Measurements from ENCODE around the gene RNASE13.
"Not testable (repeated sequence)": the region's sequence is repeated elsewhere in the genome, so short reads cannot be mapped to it uniquely, and the experiment has no call there.

RNASE13 gene

DNA sequence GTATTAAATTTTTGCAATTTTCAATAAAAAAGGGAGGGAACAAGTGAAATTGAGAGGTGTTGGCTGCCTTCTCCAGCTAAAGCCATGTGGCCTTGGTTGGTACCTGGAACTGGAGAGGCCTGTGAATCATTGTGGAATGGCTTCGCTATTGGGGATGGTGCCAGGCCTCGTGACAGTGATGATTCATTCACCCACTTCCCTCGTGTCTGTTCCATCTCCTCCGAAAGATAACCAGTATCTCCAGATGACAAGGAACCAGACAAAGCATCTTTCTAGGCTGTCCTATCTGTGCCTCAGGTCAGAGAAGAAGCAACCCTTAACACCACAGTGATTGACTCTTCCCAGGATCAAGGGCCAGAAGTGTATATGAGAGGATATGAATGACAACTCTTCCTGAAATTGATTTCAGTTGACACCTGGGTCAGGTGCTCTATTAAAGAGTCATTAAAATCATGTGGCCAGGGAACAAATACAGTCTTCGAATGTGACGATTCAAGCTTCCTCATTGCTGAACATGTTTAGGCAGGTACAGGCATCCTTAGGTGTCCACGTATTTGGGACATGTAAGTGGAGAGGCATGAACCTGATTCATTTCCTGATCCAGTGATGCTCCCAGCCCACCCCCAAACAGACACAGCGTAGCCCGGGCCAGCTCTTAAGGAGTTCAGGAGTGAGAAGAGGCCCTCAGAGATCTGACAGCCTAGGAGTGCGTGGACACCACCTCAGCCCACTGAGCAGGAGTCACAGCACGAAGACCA is 7.2 kb upstream of the RNASE13 start, which contains the start of gene RNASE7:
TSS of gene RNASE7 (plus strand) at position 687 of the 758 bp plus-strand sequence. CDS start 631 bp downstream, outside the sequence.
- Histone ChIP-seq H3K4ac (ENCODE audit: low read depth, low read length) (no peak within 1 kb of the TSS), H3K18ac (ENCODE audit: low read length) (no peak within 1 kb of the TSS), H3K9ac (ENCODE audit: low read length) (no peak within 1 kb of the TSS), H3K4me3 (ENCODE audit: low read length) (no peak within 1 kb of the TSS), H4K5ac (ENCODE audit: low read length) (no peak within 1 kb of the TSS), H3K36me3 (ENCODE audit: control insufficient read depth, insufficient read depth, low read length) (no peaks in the 10 kb centered on the region), H3K23ac (ENCODE audit: low read length) (no peak within 1 kb of the TSS), H2BK15ac (replicated peaks; ENCODE audit: low read depth) (no peak within 1 kb of the TSS), H3K79me2 (ENCODE audit: control insufficient read depth, insufficient read depth, low read length) (no peaks in the 10 kb centered on the region), H2BK120ac (ENCODE audit: low read depth, low read length) (no peak within 1 kb of the TSS), H3K56ac (ENCODE audit: low read length) (no peak within 1 kb of the TSS), H2AK5ac (ENCODE audit: low read length) (no peak within 1 kb of the TSS), H3K79me1 (ENCODE audit: low read length) (no peaks in the 10 kb centered on the region), H3K4me2 (ENCODE audit: low read length) (no peak within 1 kb of the TSS), H2BK5ac (ENCODE audit: low read length) (no peak within 1 kb of the TSS), H3K27me3 (ENCODE audit: insufficient read depth, low read length, poor library complexity) (no peaks in the 10 kb centered on the region), H4K8ac (ENCODE audit: low read depth, low read length) (no peak within 1 kb of the TSS), H3K4me1 (ENCODE audit: control insufficient read depth, low read depth, low read length) (peaks cover 5% of the 10 kb centered on the region), H3K27ac (ENCODE audit: low read depth, low read length) (no peak within 1 kb of the TSS)
- WGBS (ENCODE audit: extremely low coverage, insufficient coverage, low lambda C conversion rate): no CpG with 5 or more reads among the region's 11 CpGs
- DNase-seq: no peak

DNA sequence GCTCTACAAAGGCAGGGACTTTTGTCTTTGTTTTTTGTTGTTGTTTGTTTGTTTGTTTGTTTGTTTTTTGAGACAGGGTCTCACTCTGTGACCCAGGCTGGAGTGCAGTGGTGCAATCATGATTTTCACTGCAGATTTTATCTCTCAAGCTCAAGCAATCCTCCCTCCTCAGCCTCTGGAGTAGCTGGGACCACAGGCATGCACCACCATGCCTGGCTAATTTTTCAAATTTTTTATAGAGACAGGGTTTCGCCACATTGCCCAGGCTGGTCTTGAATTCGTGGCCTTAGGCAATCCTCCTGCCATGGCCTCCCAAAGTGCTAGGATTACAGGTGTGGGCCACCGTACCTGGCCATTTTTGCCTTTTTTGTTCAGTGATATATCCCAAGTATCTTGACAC is 6.3 kb upstream of the RNASE13 start:
- not testable (repeated sequence) for H3K56ac ChIP-seq (ENCODE audit: low read length)

DNA sequence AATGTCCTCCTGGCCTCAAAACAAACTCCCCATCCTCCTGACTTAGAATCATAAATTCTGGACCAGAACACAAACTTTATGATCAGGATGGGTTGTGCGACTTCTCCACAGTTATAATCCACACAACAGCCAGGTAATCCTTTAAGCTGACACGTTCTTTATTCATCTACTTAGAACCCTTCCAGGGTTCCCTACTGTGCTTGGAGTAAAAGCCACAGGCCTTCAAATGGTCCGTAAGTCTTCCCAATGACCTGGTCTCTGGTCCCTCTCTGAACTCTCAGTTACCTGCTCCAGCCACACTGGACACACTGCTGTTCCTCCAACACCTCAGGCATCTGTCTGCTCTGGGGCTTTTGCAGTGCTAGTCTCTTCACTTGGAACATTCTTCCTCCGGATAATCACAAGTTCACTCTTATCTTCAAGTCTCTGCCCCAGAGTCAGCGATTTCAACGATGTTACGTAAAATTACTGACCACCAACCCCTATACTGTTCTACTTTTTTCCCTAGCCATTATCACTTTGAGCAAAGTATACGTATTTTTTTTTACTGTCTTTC is 5.8 kb upstream of the RNASE13 start:
- H2BK15ac ChIP-seq (replicated peaks; ENCODE audit: low read depth): no peak overlapping the region
- H3K4me2 ChIP-seq (ENCODE audit: low read length): no peak overlapping the region
- no peak overlapping the region for H3K18ac ChIP-seq (ENCODE audit: low read length)
- H3K56ac ChIP-seq (ENCODE audit: low read length): no peak overlapping the region
- no peak overlapping the region for H4K5ac ChIP-seq (ENCODE audit: low read length)
- peaks cover 5% of the 10 kb centered on the region for H3K4me1 ChIP-seq (ENCODE audit: control insufficient read depth, low read depth, low read length)
- no peak overlapping the region for H3K23ac ChIP-seq (ENCODE audit: low read length)
- H3K79me1 ChIP-seq (ENCODE audit: low read length): no peaks in the 10 kb centered on the region
- no peak overlapping the region for H2BK5ac ChIP-seq (ENCODE audit: low read length)
- no peak overlapping the region for H3K4ac ChIP-seq (ENCODE audit: low read depth, low read length)
- no peak overlapping the region for H3K9ac ChIP-seq (ENCODE audit: low read length)
- H4K8ac ChIP-seq (ENCODE audit: low read depth, low read length): no peak overlapping the region
- H2AK5ac ChIP-seq (ENCODE audit: low read length): no peak overlapping the region
- H3K36me3 ChIP-seq (ENCODE audit: control insufficient read depth, insufficient read depth, low read length): no peaks in the 10 kb centered on the region
- H3K79me2 ChIP-seq (ENCODE audit: control insufficient read depth, insufficient read depth, low read length): no peaks in the 10 kb centered on the region
- WGBS (ENCODE audit: extremely low coverage, insufficient coverage, low lambda C conversion rate): no CpG with 5 or more reads among the region's 8 CpGs
- no peak overlapping the region for H3K27ac ChIP-seq (ENCODE audit: low read depth, low read length)
- H3K27me3 ChIP-seq (ENCODE audit: insufficient read depth, low read length, poor library complexity): no peaks in the 10 kb centered on the region
- DNase-seq: no peak
- no peak overlapping the region for H2BK120ac ChIP-seq (ENCODE audit: low read depth, low read length)
- H3K4me3 ChIP-seq (ENCODE audit: low read length): no peak overlapping the region

More for the DNA sequence above, 6.3 kb upstream of the RNASE13 start:
- not testable (repeated sequence) for H2BK120ac ChIP-seq (ENCODE audit: low read depth, low read length); H2BK5ac ChIP-seq (ENCODE audit: low read length); H3K27ac ChIP-seq (ENCODE audit: low read depth, low read length); H3K36me3 ChIP-seq (ENCODE audit: control insufficient read depth, insufficient read depth, low read length); H4K5ac ChIP-seq (ENCODE audit: low read length); H3K27me3 ChIP-seq (ENCODE audit: insufficient read depth, low read length, poor library complexity); DNase-seq; H3K9ac ChIP-seq (ENCODE audit: low read length); H3K79me1 ChIP-seq (ENCODE audit: low read length); H3K4me1 ChIP-seq (ENCODE audit: control insufficient read depth, low read depth, low read length); H3K79me2 ChIP-seq (ENCODE audit: control insufficient read depth, insufficient read depth, low read length); H3K23ac ChIP-seq (ENCODE audit: low read length); H3K18ac ChIP-seq (ENCODE audit: low read length); H3K4me3 ChIP-seq (ENCODE audit: low read length); H4K8ac ChIP-seq (ENCODE audit: low read depth, low read length); H2BK15ac ChIP-seq (replicated peaks; ENCODE audit: low read depth); H2AK5ac ChIP-seq (ENCODE audit: low read length); H3K4me2 ChIP-seq (ENCODE audit: low read length); H3K4ac ChIP-seq (ENCODE audit: low read depth, low read length)
- no CpG with 5 or more reads among the region's 3 CpGs for WGBS (ENCODE audit: extremely low coverage, insufficient coverage, low lambda C conversion rate)

DNA sequence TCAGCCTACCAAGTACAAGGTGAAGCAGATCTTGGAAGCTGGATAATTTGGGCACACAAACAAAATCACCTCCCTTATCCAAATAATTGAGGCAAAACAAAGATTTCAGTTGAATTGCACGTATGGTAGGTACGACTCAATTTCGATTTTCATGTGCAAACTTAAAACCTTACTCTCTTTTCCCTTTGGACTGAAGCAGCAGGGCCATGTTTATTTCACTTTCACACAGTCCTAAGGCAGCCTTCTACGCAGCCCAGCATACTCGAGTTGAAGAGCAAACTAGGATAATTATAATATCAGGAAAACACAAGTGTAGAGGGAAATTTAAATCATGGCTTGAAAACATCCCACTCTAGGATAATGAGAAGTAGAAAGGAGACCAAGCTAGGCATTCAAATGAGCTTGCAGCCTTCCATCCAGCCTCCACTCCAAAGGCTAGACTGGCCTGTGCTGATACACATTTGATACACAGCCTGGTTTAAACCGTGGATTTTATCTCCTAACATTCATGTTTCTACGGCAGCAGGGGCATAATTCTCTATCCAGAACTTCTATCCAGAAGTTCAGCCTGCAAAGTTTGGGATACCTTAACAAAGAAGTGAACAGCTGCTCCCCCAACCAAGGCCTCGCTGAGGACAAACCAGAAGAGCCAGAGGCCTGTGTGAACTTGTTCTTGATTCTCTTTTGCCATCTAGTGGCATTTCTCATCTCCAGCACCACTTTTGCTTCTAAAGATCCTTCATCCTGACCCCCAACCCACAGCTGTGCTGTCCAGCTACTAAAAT is 5.2 kb upstream of the RNASE13 start:
- H3K27me3 ChIP-seq (ENCODE audit: insufficient read depth, low read length, poor library complexity): no peaks in the 10 kb centered on the region
- no peaks in the 10 kb centered on the region for H3K79me2 ChIP-seq (ENCODE audit: control insufficient read depth, insufficient read depth, low read length)
- H2BK15ac ChIP-seq (replicated peaks; ENCODE audit: low read depth): no peak overlapping the region
- H3K9ac ChIP-seq (ENCODE audit: low read length): no peak overlapping the region
- no peaks in the 10 kb centered on the region for H3K79me1 ChIP-seq (ENCODE audit: low read length)
- no peak overlapping the region for H3K4me3 ChIP-seq (ENCODE audit: low read length)
- no peak overlapping the region for H4K8ac ChIP-seq (ENCODE audit: low read depth, low read length)
- no CpG with 5 or more reads among the region's 8 CpGs for WGBS (ENCODE audit: extremely low coverage, insufficient coverage, low lambda C conversion rate)
- H3K4me1 ChIP-seq (ENCODE audit: control insufficient read depth, low read depth, low read length): peaks cover 5% of the 10 kb centered on the region
- no peak overlapping the region for H4K5ac ChIP-seq (ENCODE audit: low read length)
- no peak overlapping the region for H2AK5ac ChIP-seq (ENCODE audit: low read length)
- H3K18ac ChIP-seq (ENCODE audit: low read length): no peak overlapping the region
- no peak overlapping the region for H3K23ac ChIP-seq (ENCODE audit: low read length)
- no peak overlapping the region for H3K4ac ChIP-seq (ENCODE audit: low read depth, low read length)
- peak overlapping the region; percentile 26 for H3K56ac ChIP-seq (ENCODE audit: low read length)
- H3K36me3 ChIP-seq (ENCODE audit: control insufficient read depth, insufficient read depth, low read length): no peaks in the 10 kb centered on the region
- H3K27ac ChIP-seq (ENCODE audit: low read depth, low read length): no peak overlapping the region
- no peak overlapping the region for H3K4me2 ChIP-seq (ENCODE audit: low read length)
- H2BK5ac ChIP-seq (ENCODE audit: low read length): no peak overlapping the region
- H2BK120ac ChIP-seq (ENCODE audit: low read depth, low read length): no peak overlapping the region
- peak; percentile 86 for DNase-seq

DNA sequence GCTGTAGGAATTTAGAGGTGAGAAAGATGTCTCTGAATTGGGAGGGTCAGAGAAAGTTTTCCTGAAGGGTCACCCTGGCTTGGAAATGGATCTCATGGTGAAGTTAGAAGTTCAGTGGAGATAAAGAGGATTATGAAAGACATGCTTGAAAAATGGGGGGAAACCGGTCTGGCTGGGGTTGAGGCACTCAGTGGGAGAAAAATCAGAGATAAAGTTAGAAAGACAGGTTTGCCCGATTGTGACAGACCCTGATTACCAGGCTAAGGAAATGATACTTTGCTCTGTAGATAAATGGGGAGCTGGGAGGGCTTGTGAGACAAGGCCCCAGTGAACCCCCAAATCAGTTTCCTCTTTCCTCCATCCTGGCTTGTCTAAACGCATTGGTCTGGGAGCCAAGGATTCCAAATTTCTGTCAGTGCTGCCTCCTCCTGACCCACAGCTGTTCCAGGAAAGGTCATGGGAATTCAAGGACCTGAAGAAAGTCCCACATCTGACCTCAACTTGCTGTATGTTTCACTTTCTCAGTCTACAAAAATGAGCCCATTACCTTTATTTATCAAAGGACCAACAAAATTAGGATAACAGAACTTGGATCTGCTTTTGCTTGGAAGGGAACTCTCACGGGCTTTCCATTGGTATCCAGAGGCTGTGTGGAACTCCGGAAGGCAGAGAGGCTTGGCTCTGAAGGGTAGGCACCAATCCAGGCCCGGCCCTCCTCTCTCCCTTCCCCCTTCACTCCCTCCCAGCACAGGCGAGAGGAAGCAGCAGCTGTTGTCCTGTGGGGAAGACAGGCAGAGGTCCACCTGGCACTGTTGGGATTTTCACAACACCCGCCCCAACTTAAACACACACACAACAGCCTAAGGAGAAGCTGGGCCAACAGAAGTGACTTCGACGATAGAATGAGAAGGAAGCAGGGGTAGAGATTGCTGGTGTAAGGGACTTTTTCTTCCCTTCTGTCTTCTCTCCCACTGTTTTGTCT is 4.1 kb upstream of the RNASE13 start:
- no peak overlapping the region for H3K23ac ChIP-seq (ENCODE audit: low read length)
- H3K79me1 ChIP-seq (ENCODE audit: low read length): no peaks in the 10 kb centered on the region
- H2BK5ac ChIP-seq (ENCODE audit: low read length): no peak overlapping the region
- H3K36me3 ChIP-seq (ENCODE audit: control insufficient read depth, insufficient read depth, low read length): no peaks in the 10 kb centered on the region
- H3K4me2 ChIP-seq (ENCODE audit: low read length): no peak overlapping the region
- no peaks in the 10 kb centered on the region for H3K27me3 ChIP-seq (ENCODE audit: insufficient read depth, low read length, poor library complexity)
- no peak overlapping the region for H2AK5ac ChIP-seq (ENCODE audit: low read length)
- no peak overlapping the region for H4K8ac ChIP-seq (ENCODE audit: low read depth, low read length)
- H4K5ac ChIP-seq (ENCODE audit: low read length): no peak overlapping the region
- H3K79me2 ChIP-seq (ENCODE audit: control insufficient read depth, insufficient read depth, low read length): no peaks in the 10 kb centered on the region
- no peak overlapping the region for H2BK15ac ChIP-seq (replicated peaks; ENCODE audit: low read depth)
- no peak overlapping the region for H3K4ac ChIP-seq (ENCODE audit: low read depth, low read length)
- peaks cover 5% of the 10 kb centered on the region for H3K4me1 ChIP-seq (ENCODE audit: control insufficient read depth, low read depth, low read length)
- no CpG with 5 or more reads among the region's 10 CpGs for WGBS (ENCODE audit: extremely low coverage, insufficient coverage, low lambda C conversion rate)
- H3K27ac ChIP-seq (ENCODE audit: low read depth, low read length): no peak overlapping the region
- peak; percentile 82 for DNase-seq
- H3K56ac ChIP-seq (ENCODE audit: low read length): peak overlapping the region; percentile 34
- H3K18ac ChIP-seq (ENCODE audit: low read length): no peak overlapping the region
- H2BK120ac ChIP-seq (ENCODE audit: low read depth, low read length): no peak overlapping the region
- H3K9ac ChIP-seq (ENCODE audit: low read length): no peak overlapping the region
- H3K4me3 ChIP-seq (ENCODE audit: low read length): no peak overlapping the region
